ENCODE data around the gene MAT2A.
A peak's percentile ranks its signal among the peaks of the same experiment; 100 is the strongest.

Gene MAT2A

DNA sequence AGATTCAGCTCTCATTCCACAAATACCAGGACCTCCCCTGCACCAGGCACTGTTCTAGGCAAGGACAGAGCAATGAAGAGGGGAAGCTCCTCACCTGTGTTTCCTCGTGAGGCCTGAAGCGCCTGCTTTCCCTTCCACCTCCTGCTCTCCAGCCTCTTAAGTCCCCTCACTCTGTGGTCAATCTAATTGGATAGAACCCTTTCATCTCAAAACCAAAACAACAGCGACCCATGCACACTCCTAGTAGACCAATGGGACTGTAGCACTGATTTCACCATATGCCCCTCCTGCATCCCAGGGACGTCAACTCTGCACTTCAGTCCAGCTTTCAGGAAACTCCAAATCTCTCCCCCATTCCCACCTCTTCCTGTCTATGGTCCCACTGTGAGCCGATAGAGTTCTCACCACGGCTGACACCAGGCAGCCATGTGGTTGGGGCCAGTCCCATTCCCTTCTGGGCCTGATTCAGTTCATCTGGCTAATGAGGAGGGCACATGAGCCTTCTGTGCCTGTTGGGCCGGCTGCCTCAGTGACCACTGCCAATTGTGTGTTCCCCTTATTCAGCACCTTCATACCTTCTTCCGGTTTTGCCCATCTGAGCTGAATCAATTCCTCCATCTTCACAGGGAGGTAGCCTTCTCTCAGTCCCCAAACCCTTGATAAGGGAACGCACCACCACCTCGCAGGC lies 33.3 kb upstream of the MAT2A start:
- no peak for DNase-seq (ENCODE audit: extremely low spot score)
- ChIA-PET POLR2A (interaction anchor here (0.8 to 1.2 kb wide), 3 partner anchors 19 to 110 kb away, joined by 3 to 4 read pairs (median 3); partner anchors contain the start of genes MAT2A and USP39), CTCF (no interaction called here)
- no peak for TF ChIP-seq BHLHE40 (IDR thresholded peaks at IDR 0.05; ENCODE audit: borderline replicate concordance)
- TF ChIP-seq NFRKB (IDR thresholded peaks at IDR 0.05) = no peak
- TF ChIP-seq CTBP1 (IDR thresholded peaks at IDR 0.05; ENCODE audit: borderline replicate concordance) = no peak
- no peak for TF ChIP-seq FOXM1 (IDR thresholded peaks at IDR 0.05; ENCODE audit: borderline replicate concordance)
- TF ChIP-seq ZNF384 (IDR thresholded peaks at IDR 0.05) = no peak

GRCh38 chr2:85506768-85507181 lies 32.2 kb upstream of the MAT2A start:
- ChIA-PET CTCF (no interaction called here), POLR2A (interaction anchor here (0.7 to 1.3 kb wide), 4 partner anchors 18 to 36 kb away, joined by 3 to 6 read pairs (median 4); partner anchors contain the start of gene MAT2A)
- DNase-seq (ENCODE audit: extremely low spot score) = no peak
- TF ChIP-seq HDGF (IDR thresholded peaks at IDR 0.05; ENCODE audit: borderline replicate concordance) (no peak), ELF4 (IDR thresholded peaks at IDR 0.05) (no peak), L3MBTL2 (conservative IDR thresholded peaks at IDR 0.05) (no peak), SP1 (IDR thresholded peaks at IDR 0.05) (no peak), ARNT (IDR thresholded peaks at IDR 0.05) (no peak), SUZ12 (IDR thresholded peaks at IDR 0.05) (no peak), ZNF384 (IDR thresholded peaks at IDR 0.05) (no peak), BHLHE40 (IDR thresholded peaks at IDR 0.05; ENCODE audit: borderline replicate concordance) (no peak), FOXA1 (IDR thresholded peaks at IDR 0.05) (no peak), FOXM1 (IDR thresholded peaks at IDR 0.05; ENCODE audit: borderline replicate concordance) (no peak), CTBP1 (IDR thresholded peaks at IDR 0.05; ENCODE audit: borderline replicate concordance) (no peak), FOXK2 (IDR thresholded peaks at IDR 0.05) (no peak), NFRKB (IDR thresholded peaks at IDR 0.05) (no peak), LEF1 (IDR thresholded peaks at IDR 0.05; ENCODE audit: borderline replicate concordance) (no peak)

DNA sequence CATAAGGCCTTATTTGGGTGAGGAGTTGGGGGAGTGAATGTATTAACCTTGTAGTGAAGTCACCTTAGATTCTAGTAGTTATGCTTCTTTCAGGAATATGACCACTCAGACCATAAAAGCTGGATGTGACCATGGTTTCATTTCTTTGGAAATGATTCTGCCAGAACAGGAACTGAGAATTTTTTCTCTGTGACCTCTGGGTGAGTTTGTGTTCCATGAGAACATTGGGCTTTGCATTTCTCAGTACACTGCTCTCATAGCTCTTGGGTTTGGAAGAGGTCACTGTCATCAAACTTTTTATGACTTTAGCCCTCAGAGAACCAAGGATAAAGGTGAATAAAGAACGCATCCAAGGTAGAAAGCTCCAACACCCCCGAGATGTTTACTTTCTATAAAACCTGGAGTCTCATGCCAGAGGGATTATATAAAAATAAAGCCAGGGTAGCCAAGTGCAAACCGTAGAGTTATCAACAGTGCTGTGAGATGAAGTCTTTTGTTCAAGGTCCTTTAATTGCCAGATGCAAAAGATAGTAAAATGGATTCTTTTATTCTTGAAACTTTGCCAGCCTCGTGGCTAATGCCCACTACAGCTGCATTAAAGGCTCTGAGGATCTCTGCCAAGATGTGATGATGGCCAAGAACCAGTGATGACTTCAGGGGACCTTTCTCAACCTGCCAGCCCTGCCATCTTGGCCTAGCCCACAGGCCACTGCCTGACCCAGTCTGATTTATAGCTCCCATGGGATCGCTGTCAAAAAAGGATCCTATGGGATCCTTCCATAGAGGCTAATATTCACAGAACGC lies 27.8 kb upstream of the MAT2A start:
- DNase-seq (ENCODE audit: extremely low spot score) = no peak
- ChIA-PET POLR2A (interaction anchor here (0.9 to 1.1 kb wide), 3 partner anchors 28 to 73 kb away, joined by 3 to 4 read pairs (median 3); partner anchors contain the start of gene MAT2A), CTCF (interaction anchor here (0.6 kb wide), 1 partner anchor 380 kb away, joined by 3 read pairs; no protein-coding TSS in a partner anchor)
- TF ChIP-seq FOXM1 (IDR thresholded peaks at IDR 0.05; ENCODE audit: borderline replicate concordance) (no peak), SUZ12 (IDR thresholded peaks at IDR 0.05) (no peak)
- TF ChIP-seq, protein P1, sequence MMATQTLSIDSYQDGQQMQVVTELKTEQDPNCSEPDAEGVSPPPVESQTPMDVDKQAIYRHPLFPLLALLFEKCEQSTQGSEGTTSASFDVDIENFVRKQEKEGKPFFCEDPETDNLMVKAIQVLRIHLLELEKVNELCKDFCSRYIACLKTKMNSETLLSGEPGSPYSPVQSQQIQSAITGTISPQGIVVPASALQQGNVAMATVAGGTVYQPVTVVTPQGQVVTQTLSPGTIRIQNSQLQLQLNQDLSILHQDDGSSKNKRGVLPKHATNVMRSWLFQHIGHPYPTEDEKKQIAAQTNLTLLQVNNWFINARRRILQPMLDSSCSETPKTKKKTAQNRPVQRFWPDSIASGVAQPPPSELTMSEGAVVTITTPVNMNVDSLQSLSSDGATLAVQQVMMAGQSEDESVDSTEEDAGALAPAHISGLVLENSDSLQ (IDR thresholded peaks at IDR 0.05) = peak; percentile 30; the same call in 1 of the 2 replicates

GRCh38 chr2:85514323-85514722 lies 24.6 kb upstream of the MAT2A start:
- TF ChIP-seq TARDBP (IDR thresholded peaks at IDR 0.05) (no peak), FOXK2 (IDR thresholded peaks at IDR 0.05) (no peak), HDGF (IDR thresholded peaks at IDR 0.05; ENCODE audit: borderline replicate concordance) (no peak), SUZ12 (IDR thresholded peaks at IDR 0.05) (no peak), ARNT (IDR thresholded peaks at IDR 0.05) (no peak), FOXA1 (IDR thresholded peaks at IDR 0.05) (no peak)
- TF ChIP-seq, protein P1 (IDR thresholded peaks at IDR 0.05) = no peak
- ChIA-PET POLR2A (no interaction called here), CTCF (no interaction called here)

GRCh38 chr2:85516653-85517389 lies 22.1 kb upstream of the MAT2A start:
- TF ChIP-seq LEF1 (IDR thresholded peaks at IDR 0.05; ENCODE audit: borderline replicate concordance) (no peak), TARDBP (IDR thresholded peaks at IDR 0.05) (no peak), CTBP1 (IDR thresholded peaks at IDR 0.05; ENCODE audit: borderline replicate concordance) (no peak), NFRKB (IDR thresholded peaks at IDR 0.05) (no peak), L3MBTL2 (conservative IDR thresholded peaks at IDR 0.05) (no peak), BHLHE40 (IDR thresholded peaks at IDR 0.05; ENCODE audit: borderline replicate concordance) (no peak), ELF4 (IDR thresholded peaks at IDR 0.05) (no peak), ARNT (IDR thresholded peaks at IDR 0.05) (no peak), ZNF384 (IDR thresholded peaks at IDR 0.05) (no peak), HDGF (IDR thresholded peaks at IDR 0.05; ENCODE audit: borderline replicate concordance) (no peak), FOXK2 (IDR thresholded peaks at IDR 0.05) (no peak)
- TF ChIP-seq, protein P1 (IDR thresholded peaks at IDR 0.05) = no peak
- ChIA-PET POLR2A (interaction anchor here (1.8 kb wide), 1 partner anchor 8 kb away, joined by 7 read pairs; no protein-coding TSS in a partner anchor), CTCF (no interaction called here)
- DNase-seq (ENCODE audit: extremely low spot score) = no peak

More at GRCh38 chr2:85514323-85514722, 24.6 kb upstream of the MAT2A start:
- DNase-seq (ENCODE audit: extremely low spot score) = no peak
